K562 treated with DMSO at 1 percent for 12 hours (cell line): Measurements from ENCODE around the gene FN3K. TPM values are rescaled to one million over a fixed set of nuclear protein-coding genes. Genes with fewer than 3 reads are reported as not detected.

Source experiments
- total RNA-seq: library from RNA; unstranded; fragments of 300-600 nt; gene quantifications from 2 replicates; pipeline ENCODE4 v1.2.3, GENCODE V29; 2022; ENCODE audit not compliant: insufficient read depth

FN3K gene
- total RNA-seq: 21.7 and 23.9 TPM in 2 replicates

DNA sequence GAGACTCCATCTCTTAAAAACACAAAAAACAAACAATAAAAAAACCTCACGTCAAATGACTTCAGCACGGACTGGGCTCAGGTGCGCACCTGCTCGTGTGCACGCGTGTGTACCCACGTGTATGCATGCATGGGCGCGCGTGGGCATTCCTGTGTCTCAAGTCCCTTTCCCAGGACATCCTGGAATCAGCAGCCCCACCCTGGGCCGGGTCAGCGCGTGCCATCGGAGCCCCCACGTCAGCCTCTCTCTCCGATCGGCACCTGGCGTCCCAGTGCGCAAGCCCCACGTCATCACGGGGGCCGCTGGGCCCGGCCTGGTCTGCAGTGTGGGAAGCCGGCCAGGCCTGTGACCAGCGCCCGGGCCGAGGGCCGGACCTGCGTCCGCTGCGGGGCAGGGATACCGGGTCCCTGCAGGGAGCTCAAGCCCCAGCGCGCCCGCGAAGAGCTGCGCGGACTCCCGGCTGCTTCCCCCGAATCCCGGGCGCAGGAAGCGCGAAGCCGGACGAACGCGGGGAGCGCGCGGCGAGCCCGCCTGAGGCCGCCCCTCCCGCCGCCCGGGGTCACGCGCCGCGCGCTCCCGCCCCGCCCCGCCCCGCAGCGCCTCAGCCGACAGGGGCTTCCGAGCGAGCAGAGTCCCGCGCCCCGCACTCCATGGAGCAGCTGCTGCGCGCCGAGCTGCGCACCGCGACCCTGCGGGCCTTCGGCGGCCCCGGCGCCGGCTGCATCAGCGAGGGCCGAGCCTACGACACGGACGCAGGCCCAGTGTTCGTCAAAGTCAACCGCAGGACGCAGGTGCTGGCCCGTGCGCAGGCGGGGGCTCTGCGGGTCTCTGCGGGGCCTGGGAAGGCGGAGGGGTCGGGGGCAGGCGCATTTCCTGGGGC, at the start of gene FN3K:
TSS of gene FN3K (plus strand) at position 629 of the 880 bp plus-strand sequence. CDS start at position 651, 22 bp downstream.

DNA sequence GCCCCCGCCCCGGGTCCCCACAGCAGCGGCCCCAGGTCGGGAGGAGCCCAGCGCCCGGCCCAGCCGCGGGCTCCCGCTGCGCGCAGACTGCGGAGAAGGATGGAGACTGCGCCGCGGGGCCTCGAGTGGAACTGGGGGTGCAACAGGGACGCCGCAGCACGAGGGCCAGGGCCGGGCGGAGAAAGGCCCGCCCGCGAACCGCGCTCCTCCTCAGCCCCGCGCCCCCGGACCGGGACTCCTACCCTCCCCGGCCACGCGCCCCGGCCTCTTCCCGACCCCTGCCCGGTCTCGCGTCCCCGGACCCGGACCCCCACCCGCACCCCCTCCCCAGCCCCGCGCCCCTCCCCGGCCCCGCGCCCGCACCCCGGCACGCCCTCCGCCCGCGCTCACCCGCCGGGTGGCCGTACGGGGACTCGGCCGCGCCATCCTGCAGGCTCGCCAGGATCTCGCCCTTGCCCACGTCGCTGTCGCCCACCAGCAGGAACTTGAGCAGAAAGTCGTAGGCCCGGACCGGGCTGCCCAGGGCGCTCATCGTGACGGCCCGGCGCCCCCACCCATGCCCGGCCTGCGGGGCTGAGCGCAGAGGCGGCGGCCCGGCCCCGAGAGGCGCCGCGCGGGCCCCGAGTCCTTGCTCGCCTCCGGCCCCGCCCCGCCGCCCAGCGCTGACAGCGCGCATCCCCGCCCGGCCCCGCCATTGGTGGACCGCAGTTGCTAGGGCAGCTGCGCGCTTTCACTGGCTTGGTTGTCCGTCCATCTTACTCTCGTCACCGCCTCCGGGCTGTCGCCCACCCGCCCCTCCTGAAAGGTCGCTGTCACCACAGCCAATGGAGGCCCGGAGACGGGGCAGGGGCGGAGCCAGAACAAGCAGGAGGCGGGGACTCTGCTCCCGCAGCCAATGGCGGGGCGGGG, 37.1 kb upstream of the FN3K start, which contains the start of gene RAB40B:
TSS of gene RAB40B (minus strand) at position 634 of the 909 bp plus-strand sequence. CDS start at position 532, 102 bp downstream.

DNA sequence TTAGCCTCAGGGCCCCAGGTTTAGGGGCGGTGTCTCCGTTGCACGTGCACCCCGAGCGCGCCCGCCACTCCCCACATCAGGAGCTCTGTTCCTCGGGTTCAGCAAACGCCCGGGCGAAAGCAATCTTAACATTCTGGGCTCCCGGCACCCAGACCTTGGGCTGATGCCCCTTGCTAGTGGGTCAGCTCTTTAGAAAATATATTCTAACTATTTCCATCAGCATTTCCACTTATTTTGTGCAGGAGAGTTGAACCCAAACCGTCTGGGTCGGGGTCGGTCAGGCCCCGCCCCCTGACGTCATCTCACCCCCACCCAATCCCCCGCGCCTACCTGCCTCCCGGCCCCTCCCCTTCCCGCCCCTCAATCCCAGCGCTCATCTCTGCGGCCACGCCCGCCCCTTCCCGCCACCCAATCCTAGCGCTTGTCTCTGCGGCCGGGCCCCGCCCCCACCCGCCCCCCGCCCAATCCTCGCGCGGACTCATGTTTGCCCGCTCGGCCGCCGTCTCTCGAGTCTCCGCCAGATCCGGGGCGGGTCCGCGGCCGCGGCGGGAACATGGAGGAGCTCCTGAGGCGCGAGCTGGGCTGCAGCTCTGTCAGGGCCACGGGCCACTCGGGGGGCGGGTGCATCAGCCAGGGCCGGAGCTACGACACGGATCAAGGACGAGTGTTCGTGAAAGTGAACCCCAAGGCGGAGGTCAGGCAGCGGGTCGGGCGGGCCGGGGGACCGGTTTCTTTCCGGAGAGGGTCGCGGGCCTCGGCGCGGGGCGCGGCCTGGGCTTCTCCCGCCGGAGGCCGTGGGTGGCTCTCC, 19.0 kb upstream of the FN3K start, which contains the start of gene FN3KRP:
TSS of gene FN3KRP (plus strand) at position 504 of the 808 bp plus-strand sequence. CDS start at position 554, 50 bp downstream.

DNA sequence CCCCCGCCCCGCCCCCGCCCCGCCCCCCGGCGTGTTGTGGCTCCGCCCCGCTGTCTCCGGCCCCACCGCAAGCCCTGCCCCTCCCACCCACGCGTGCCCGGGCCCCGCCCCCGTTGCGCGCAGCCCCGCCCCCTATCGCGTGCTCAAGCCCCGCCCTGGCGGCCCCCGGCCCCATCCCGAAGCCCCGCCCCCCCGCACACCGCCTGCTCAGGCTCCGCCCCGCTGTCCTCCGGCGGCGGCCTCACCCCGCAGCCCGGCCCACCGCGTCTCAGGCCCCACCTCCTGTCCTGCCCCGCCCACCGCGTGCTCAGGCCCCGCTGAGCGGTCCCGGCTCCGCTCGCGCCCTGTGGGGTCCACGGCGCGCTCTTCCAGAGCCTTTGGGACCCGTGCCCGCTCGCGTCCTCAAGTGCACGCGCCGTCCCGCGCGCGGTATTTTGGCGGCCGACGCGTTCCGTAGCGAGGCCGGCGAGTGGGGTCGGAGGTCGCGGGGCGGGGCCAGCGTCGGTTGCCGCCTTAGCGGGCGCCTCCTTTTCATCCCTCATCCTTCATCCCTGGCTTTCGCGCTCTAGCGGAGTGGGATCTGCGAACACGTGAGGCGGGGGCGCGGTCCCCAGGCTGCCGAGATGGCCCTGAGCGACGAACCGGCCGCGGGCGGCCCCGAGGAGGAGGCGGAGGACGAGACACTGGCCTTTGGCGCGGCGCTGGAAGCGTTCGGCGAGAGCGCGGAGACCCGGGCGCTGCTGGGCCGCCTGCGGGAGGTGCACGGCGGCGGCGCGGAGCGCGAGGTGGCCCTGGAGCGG, 16.4 kb downstream of the FN3K start, which contains the start of gene TBCD:
TSS of gene TBCD (plus strand) at position 495 of the 800 bp plus-strand sequence. CDS start at position 624, 129 bp downstream.

Other genes with a start within 250 kb of the FN3K start
- 23.5 and 62.6 TPM in 2 replicates for gene FOXK2, start 215.9 kb upstream of the FN3K start, total RNA-seq
- gene WDR45B, start 87.2 kb upstream of the FN3K start, total RNA-seq: 22.9 and 55.0 TPM in 2 replicates
- gene RAB40B, start 36.9 kb upstream of the FN3K start, total RNA-seq: 3.6 and 7.4 TPM in 2 replicates
- gene FN3KRP, start 18.9 kb upstream of the FN3K start, total RNA-seq: 28.3 and 36.8 TPM in 2 replicates
- 74.7 and 91.9 TPM in 2 replicates for gene TBCD, start 16.4 kb downstream of the FN3K start, total RNA-seq
- gene ZNF750, start 104.4 kb downstream of the FN3K start, total RNA-seq: not detected in 2 replicates